Superior temporal gyrus (tissue), 1 donor: Measurements from ENCODE around the gene SORCS1.
"Not testable (repeated sequence)": the region's sequence is repeated elsewhere in the genome, so short reads cannot be mapped to it uniquely, and the experiment has no call there.

ENCODE experiments used
- DNase-seq: peaks from one replicate; pipeline ENCODE4 v3.0.0-alpha.2; 2016; ENCODE audit errors: extremely low spot score

SORCS1 gene

DNA sequence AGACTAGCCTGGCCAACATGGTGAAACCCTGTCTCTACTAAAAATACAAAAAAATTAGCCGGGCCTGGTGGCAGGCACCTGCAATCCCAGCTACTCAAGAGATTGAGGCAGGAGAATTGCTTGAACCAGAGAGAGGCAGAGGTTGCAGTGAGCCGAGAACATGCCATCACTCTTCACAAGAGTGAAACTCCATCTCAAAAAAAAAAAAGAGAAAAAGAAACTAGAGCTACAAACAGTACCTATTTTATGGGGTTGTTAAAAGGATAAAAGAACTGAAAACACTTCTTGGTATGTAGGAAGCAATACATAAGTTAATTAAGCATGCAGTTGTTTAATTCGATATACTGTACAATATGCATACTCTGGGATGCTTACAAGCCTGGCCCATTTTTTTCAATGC is 216.9 kb downstream of the SORCS1 start:
- no peak for DNase-seq

DNA sequence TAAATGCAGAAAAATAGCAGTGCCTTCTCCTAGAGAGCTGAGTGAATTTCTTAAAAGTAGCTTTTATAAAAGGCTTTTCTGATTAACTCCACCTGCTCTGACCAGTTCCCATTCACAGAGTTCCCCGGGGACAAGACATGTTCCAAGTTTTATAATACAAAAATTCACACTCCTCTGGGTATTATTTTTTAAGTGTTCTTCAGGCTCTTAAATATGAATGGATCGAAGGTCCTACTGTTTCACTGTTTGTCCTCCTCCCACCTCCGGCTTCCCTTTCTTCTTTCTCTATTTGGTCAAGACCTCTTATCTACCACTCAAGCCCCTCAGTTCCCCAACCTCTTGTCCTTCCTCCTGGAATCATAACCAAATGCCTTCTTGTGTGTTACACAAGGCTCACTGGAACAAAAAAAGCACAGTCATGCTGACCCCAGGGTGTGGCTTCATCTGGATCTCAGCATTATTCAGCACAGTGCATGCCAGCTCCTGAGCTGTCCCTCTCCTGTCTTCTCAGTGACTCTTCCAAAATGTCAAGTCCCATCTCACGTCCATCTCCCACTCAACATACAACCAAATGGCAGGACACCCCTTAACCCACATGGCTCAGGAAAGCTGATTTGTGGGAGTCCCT is 222.4 kb downstream of the SORCS1 start:
- DNase-seq = no peak

- DNase-seq = no peak
These were observed 223.0 kb downstream of the SORCS1 start for GRCh38 chr10:106941297-106942034.

- DNase-seq = no peak
These were observed 226.0 kb downstream of the SORCS1 start for GRCh38 chr10:106938513-106938912.

DNA sequence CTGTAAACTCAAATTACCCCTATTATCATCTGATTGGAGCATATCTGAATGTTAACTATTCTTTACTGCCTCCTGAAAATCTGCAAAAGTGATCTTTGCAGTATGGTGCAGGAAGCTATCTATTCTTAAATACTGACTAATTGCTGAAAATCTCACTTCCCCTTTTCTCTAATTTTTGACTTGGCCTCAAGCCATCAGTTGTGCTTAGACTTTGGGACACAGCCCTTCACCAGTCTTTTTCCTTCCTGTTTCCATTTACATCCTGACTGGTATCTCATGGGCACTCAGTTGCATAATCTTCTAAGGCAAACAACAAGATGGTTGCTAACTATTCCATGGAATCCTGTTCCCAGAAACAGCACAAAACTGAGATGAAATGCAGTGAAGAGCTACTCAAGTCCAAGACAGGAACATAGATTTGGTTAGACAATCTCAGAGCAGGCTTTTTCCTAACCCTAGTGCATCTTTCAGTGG is 228.5 kb downstream of the SORCS1 start:
- DNase-seq = peak; percentile 61

DNA sequence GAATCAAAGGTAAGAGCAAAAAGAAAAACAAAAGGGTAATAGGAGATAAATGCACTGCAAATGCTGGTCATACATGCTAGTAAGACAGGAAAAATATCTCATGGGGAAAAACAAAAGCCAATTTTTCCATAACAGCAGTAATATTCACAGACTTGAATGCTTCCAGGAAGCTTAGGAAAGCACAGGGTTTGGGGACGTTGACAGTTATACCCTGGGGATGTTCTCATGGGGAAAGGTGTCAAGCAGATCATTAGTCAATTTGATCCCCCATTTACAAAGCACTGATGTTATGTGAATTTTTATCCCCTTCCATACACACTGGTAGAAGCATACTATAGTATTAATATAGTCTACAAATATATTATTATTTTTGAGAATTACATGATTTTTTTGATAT is 232.7 kb downstream of the SORCS1 start:
- no peak for DNase-seq

- no peak for DNase-seq
These were observed 233.2 kb downstream of the SORCS1 start for GRCh38 chr10:106931159-106931852.

GRCh38 chr10:106930751-106931150 is 233.8 kb downstream of the SORCS1 start:
- DNase-seq = no peak

GRCh38 chr10:106929291-106929895 is 235.1 kb downstream of the SORCS1 start:
- DNase-seq = no peak

DNA sequence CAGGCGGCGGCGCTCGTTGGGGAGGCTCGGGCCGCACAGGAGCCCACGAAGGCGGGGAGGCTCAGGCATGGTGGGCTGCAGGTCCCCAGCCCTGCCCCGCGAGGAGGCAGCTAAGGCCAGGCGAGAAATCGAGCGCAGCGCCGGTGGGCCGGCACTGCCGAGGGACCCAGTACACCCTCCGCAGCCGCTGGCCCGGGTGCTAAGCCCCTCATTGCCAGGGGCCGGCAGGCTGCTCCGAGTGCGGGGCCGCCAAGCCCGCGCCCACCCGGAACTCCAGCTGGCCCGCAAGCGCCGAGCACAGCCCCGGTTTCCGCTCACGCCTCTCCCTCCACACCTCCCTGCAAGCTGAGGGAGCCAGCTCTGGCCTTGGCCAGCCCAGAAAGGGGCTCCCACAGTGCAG is 236.4 kb downstream of the SORCS1 start:
- not testable (repeated sequence) for DNase-seq

DNA sequence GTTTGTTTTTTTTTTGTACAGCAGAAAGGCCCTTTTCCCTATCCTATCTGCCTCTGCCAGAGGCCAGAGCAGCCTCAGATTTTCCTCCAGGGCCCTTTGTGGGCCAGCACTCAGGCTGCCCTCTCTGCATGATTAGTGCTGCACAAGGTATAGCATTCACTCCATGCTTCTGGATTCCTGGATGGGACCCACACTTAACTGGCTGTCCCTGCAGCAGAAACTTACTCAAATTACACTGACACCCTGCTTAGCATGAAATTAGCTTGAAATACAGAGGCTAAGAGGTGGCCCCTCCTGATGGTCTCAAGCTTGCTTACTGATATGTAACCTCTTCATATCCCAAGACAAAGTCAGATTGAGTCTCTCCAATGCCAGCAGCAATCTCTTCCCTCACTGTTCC is 239.3 kb downstream of the SORCS1 start:
- no peak for DNase-seq

GRCh38 chr10:106920538-106920937 is 244.0 kb downstream of the SORCS1 start:
- no peak for DNase-seq

DNA sequence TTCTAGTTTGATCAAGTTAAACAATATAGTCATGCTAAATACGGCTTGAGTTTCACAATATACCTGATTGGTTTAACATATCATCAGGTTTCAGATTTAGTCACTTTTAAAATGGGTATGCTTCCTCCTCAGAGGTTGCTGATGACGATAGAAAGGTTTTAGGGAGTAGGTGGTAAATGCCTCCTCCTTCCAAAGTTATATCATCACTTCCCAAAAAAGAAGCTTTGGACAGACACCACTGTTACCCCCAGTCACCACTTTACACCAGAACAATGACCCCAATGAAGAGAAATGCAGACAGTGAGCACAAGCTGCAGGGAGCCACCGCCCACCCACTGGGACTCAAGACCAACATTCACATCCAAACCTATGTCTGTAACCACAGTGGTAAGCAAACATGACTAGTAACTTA is 244.6 kb downstream of the SORCS1 start:
- no peak for DNase-seq

GRCh38 chr10:106917452-106918055 is 247.0 kb downstream of the SORCS1 start:
- DNase-seq = peak; percentile 65

GRCh38 chr10:106914016-106914415 is 250.5 kb downstream of the SORCS1 start:
- DNase-seq = no peak

DNA sequence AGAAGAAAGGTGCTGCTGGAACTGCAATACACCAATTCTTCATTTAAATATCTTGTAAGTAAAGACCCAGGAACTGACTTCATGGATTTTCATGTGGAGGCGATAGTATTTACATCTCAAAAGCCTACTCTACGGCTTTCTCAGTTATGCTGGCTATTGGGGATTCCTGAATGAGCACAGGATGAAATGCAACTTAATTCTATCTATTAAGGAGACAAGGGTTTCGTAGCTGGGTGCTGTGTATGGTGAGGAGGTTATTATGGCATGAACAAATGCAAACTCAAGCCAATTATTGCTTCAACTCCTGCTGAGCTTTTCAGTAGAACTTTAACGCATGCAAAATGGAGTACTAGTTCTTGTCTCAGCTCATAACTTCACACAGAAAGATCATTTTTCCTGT is 251.2 kb downstream of the SORCS1 start:
- no peak for DNase-seq

DNA sequence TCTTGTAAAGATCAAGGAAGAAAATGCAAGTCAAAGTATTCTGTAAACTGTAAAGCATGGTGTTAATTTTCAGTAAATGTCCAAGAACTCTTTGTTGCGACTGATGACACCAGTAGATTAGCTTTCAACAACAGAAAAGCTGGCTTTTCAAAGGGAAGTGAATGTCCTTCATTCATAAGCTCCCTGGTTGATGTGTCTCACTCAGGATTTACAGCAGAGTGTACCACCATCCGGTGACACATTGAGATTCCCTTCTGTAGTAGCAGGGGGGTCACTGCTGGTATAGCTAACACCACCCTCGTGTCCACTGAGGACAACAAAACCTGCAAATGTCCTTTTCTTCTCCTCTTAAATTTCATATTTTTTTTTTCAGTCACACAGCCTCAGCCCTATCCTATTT is 253.4 kb downstream of the SORCS1 start:
- DNase-seq = no peak

DNA sequence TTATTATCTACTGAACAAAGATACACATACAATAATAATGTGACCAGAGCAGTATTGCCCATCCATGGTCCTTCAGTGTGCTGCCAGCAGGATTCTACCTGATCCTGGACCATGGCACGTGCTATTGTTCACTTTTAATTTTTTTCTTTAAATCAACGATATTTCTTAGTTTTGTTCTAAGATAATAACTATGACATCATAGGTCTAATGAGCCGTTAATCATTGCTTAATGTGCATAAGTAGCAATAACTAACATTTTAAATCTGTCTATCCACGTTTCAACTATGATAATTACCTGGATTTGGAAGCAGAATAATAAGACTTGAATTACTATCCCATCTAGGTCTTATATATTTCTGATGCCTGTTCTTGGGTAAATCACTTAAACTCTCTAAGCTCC is 253.8 kb downstream of the SORCS1 start:
- DNase-seq = no peak

DNA sequence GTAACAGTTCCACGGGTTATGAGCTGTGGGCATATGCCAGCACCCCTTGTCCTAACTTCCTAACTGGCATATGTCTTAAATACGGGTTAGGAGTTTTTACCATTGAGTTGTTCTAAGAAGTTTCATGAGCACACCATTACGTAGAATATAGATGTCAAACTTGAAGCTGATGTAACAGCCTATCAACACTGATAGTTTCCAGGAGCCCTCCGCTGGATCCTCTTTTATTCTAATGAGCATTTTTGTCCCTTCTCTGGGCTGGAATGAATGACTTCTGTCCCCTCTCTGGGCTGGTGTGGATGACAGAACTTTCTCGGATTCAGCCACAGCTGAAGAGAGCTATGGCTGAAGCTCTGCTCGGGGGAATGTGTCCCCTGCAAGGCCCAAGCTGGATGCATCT is 256.3 kb downstream of the SORCS1 start:
- no peak for DNase-seq

DNA sequence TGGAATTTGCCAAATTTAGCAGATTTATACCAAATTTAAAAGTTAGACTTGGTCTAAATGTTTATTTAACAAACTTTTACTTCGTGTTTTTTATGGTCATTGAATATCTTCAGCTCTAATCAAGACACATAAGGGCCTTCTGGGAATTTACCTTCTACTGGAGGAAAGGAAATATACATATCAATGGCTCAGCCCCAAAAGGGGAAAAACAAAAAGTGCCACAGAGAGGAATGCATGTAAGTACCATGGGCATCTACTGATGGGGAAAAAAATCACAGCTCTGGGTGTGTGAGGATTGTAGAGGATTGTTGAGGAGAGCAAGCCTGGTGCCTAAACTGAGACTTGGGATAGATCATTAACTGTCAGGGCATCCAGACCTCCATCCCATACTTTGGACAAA is 260.3 kb downstream of the SORCS1 start:
- no peak for DNase-seq

- DNase-seq = no peak
These were observed 261.3 kb downstream of the SORCS1 start for GRCh38 chr10:106903180-106903579.
